ENCODE data around the gene GSE1.

The GSE1 gene

DNA sequence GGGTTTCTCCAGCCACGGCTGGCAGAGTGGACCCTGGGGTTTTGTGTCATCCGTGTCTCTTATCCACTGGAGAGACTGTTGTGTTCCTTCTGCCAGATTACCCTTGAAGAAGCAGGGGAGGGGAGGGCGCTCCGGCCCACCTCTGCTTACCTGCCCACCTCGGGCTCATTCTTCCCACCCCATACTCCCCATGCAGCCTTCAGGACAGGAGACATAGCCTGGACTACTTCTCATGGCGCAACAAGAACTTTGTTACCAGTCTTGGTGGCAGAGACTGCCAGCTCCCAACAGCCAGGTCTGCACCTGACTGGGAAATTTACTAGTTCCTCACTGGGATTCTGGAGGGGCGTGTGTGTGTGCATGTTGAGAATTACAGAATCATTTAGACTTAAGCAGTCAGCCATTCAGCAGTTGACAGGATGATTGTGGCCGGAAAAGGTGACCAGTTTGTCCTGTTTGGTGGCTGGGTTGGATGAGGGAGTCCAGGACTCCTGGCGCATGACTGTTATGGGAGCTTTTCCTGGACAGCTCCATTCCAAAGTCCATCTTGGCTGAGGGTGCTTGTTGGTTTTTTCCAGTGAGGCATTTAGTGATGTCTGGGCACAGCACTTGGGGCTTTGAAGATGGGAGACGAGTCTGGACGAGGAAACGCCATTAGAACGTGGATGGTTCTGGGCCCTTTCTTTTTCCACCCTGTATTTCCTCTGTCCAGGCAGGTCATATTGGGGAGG is 8.7 kb downstream of the GSE1 start:
- DNase-seq: no peak

DNA sequence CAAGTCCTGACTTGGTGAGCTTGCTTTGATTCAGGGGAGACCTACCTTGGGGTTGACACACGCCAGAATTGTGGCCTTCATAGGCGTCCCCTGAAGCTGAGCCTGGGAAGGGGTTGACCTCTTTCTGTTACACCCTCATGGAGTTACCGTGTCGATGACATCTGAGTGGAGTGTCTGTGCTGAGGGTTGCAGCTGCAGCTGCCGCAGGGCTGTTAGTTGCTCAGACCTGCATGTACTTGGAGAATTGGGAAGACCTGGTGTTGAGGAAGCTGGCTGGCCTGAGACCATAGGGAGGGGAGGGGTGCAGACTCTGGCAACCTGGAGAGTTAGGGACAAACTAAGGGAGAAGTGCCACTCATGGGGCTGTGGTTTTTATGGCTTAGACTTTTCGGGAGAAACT is 9.6 kb downstream of the GSE1 start:
- no peak for DNase-seq

DNA sequence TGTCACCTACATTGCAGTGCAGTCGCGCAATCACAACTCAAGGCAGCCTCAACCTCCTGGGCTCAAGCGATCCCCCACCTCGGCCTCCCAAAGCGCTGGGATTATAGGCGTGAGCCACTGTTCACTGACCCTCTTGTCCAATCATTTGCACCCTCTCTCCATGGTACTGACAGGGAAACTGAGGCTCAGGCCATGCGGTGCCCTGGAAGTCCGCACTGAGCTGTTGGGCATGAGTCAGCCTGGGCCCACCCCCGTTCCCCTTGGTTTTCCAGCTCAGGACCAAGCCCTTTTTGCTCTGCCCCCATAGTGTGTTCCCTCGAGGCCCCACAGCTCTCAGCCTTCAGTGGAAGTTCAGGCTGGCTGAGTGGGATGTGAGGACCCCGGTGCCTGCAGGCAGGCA is 10.1 kb downstream of the GSE1 start:
- no peak for DNase-seq

DNA sequence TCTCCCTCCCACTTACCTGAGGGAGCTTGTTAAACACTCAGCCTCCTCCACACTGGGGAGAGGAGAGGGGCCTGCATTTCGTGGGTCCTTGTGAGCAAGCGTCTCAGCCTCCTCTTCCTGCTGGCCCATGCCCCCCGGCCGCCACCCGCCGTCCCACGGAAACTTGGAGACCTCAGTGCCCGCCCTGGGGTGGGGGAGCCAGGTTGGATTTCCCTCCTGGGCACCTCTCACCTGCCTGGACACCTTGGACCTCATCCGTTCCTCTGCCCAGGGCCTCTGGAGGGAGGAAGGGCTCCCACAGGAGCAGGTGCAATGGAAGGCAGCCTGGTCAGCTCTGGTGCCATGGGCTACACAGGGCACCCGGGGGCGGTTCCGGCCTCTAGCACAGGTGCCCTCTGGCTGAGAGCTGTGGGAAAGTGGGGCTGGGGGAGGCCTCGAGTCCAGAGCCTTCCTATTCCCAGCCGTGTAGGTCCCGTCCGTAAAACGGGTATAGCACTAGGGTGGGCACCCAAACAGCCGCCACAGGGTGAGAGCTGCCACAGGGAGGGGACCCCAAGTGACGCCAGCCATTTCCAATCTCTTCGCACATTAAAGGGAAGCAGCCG is 11.0 kb downstream of the GSE1 start:
- DNase-seq: no peak

DNA sequence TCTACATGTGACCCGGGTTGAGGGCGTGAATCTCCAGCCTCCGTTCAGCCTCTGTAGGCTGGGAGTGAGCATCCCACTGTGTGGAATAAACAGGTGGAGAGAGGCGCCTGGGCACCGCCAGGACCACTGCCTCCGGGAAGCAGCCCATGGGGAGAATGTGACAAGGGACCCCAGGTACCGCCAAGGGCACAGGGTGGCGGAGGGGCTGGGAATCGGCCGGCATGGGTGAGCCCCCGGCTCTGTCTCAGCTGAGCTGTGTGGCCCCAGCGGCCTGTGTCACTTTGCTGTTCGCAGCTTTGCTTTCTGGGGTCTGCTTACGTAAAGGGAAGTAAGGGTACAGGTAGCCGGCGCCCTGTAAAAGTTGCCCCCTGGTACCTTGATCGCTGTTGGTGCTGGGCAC is 11.5 kb downstream of the GSE1 start:
- no peak for DNase-seq

DNA sequence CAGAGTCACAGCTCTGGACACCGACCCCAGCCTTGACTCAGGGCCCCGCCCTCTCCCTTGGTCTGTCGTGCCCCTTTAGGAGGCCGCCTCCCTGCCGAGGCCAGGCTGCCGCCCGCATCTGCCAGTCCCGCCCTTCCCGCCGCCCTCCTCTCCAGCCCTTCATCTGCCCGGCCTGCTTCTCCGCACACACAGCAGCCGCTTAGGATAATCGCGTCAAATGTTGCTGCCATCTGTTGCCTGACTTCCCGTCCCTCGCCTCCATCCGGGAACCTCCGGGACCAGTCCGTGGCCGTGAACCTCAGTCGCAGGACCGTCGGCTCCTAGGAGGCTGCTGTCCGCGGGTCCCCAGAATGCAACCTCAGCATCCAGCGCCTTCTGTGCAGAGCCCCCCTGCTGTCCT is 11.9 kb downstream of the GSE1 start:
- DNase-seq: no peak

DNA sequence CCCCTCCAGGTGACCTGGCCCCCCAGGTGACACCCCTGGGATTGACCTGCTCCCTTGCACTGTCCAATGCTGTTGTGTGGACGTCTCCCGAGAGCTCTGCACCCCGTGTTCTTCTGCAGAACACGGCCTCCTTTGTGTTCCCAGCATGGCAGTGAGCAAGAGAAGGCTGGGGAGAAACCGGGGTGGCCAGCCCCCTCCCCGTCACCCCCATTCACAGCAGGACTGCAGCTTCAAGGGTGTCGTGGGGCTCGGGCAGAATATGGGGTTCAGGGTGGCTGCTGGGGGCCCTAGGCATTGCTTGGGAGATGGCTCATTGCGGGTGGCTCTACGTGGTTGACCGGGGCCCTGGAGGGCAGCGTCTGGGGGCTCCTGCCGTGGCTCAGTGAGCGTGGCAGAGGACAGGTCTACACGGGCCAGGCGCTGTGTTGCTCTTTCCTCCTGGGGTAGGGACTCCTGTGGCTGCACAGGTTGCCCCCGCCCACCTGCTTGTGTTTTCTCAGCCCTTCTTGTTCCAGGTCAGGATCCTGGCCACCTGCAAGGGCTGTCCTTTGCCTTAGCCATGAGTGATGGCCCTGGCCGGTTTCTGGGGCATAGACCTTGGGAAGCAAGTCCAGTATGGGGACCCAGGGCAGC is 12.5 kb downstream of the GSE1 start:
- no peak for DNase-seq

DNA sequence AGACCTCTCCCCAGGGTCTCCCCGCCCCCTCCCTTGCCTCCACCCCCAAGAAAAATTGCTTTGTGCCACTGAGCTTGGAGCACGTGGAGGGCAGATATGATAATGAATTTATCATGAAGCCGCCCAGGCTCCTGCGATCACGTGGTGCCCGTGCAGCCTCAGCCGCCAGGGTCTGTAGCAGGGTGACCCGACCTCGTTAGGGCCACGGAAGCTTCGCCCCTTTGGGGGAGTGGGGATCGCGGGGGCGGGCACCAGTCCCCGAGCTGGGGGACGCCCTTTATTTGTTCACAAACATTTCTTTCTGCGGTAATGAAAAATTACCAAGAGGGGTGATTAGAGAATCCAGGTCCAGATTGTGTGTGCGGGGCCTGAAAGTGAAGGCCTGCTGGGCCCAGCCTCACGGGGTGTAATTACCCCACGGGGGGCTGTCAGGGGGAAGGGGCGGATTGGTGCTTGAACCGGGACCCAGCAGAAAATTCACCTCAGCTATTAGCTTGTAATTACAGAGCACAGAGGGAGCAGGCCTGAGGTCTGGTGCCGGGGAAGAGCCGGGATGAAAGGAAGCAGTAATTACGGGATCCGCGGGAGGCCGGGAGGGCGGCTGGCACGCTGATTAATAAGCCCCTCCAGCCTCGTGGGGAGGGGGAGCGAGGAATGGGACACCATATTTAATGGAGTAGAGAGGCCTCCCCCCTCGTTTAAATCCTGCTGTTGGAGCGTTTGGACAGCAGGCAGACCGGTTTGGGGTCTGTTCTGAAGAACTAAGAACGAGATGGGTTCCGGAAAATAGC is 13.3 kb downstream of the GSE1 start:
- DNase-seq: no peak

DNA sequence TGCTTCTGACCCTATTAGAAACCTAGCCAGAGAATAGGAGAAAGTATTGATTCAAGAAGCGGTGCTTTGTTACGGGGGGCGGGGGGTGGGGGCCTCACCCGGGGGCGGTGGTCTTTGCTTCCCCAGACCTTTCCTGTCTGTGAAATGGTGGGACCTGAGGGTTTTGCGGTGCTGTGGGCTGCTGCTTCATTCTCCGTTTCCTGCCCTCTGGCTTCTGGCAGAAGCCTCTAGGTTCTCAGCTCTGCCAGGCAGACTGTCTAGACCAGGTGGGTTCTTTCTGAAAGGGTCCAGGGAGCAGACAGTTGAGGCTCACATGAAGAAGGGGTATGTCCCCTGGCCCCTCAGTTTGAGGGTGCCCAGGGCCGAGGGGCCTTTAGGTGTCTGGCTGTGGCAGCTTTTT is 14.0 kb downstream of the GSE1 start:
- DNase-seq: no peak

DNA sequence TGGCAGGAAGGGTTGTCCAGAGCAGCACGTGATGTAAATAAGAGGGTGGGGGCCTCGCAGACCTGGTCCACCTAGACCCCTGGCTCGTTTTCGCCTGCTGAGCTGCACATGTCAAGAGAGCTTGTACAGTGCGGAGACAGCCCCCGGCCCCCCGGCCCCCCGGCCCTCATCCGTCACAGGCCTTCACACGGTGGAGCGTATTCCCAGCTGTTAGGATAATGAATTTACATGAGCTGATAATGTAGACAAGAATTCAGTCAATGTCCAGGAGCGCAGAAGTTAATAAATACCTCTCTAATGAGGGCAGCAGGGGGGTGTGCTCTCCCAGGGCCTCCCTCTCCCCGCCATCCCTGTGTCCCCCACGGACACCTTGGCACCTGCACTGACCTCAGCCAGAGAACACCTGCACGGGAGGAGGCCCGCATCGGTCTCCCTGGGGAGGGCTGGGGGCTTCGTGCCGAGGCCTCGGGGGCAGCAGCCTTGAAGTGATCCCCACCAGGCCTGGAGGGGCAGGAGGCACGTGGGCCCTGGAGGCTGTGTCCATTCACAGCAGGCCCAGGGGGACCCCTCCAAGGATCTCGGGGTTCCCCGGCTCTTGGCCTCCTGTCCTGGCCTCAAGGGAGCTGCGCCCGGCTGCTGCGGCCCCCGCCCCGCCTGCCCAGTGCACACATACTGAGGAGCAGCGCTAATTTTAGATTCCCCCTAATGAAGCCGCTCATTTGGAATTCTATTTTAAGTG is 14.6 kb downstream of the GSE1 start:
- no peak for DNase-seq

DNA sequence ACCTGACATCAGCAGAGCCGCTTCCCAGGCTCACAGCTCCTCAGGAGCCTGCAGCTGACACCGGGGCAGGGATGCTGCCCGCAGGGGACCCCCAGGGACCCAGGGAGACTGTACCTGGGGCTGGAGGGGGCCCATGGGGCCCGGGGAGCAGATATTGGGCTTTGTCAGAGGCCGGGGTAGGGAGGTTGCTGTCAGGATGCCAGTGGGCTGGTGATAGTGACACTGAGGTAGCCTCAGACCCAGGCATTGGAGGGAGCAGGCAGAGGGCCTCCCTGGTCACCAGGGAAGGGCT is 15.1 kb downstream of the GSE1 start:
- DNase-seq: no peak

DNA sequence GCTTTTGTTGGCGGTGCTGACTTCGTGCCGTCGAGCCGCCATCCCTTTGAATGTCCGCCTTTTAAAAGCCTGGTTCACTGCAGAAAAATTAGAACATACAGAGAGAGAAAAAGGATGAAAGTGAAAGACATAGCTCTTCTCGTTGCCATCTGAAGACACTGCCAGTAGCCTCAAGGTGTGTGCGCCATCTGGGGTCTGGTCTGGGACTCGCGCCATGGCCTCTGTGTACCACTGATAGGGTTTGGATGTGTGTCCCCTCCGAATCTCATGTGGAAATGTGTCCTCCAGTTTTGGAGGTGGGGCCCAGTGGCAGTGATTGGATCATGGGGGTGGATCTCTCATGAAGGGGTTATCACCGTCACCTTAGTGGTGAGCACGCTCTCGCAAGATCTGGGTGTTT is 15.5 kb downstream of the GSE1 start:
- no peak for DNase-seq

DNA sequence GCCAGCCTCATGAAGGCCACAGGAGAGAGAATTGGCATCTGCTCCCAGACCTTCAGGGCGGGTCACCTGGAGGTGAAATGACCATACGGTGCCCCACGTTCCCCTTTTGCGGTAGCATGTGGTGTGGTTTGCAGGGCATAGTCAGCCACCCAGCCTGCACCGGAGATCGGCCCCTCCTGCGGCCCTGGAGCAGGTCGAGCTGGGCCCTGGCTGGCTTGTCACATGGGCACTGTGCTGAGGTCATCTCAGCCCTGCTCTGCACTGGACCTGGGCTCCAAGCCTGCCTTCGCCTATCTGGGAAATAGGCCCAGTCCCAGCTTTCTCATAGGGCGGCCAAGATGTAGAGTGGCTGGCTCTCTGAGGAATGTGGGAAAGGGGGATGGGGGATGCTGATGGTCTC is 16.2 kb downstream of the GSE1 start:
- DNase-seq: no peak

DNA sequence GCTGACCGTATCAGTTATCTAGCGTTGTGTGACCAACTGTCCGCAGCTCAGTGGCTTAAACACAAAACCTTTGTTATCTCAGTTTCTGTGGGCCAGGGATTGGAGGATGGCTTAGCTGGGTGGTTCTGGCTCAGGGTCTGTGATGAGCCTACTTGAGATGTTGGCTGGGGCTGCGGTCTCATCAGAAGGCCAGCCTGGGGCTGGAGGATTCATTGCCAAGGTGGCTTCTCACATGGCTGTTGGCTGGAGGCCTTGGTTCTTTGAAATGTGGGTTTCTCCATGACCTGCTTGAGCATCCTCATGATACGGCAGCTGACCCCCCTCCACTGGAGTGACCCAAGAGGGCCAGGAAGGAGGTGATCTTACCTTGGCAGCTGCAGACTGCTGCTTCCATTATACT is 16.7 kb downstream of the GSE1 start:
- DNase-seq: no peak

DNA sequence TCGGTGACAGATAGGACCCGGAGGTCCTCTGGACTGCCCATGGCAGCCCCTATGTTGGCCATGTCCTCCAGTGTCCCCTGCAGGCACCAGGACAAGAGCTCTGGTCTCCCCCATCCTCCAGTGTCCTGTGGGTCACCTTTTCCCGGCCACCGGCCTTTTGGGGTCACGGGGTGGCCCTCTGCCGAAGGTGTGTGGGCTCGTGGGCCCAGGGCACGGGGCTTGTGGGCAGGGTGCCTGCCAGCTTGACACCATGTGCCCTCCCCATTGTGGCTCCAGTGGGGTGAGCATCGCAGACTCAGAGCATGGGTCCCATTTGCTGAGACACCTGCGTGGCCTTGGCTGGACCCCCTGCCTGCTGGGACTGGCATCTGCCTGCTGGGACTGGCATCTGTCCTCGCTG is 18.1 kb downstream of the GSE1 start:
- DNase-seq: no peak

DNA sequence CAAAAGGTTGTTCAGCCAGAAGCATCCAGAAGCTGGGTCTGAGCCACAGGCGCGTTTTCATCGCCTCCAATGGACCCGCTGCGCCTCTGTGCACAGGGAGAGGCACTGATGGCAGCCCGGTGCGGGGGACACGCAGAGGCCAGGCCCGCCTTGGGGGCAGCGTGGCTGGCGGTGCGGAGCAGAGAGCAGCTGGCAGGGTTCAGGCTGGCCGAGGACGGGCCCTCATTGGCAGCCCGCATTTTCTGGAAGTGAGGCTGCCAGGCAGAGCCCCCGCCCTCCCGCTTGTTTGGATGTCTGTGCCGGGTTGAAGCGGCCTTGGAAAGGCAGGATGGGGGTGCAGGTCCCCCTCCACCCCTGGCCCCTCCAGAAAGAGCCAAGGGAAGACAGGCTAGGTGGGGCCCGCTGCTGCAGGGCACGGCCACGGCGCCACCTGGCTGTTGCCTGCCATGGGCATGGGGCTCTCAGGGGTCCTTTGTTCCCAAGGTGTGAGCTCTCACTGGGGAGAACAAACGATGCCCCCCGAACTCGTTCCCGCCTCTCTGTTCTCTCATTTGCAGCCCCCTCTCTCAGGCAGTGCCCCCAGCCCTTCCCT is 18.8 kb downstream of the GSE1 start:
- no peak for DNase-seq

DNA sequence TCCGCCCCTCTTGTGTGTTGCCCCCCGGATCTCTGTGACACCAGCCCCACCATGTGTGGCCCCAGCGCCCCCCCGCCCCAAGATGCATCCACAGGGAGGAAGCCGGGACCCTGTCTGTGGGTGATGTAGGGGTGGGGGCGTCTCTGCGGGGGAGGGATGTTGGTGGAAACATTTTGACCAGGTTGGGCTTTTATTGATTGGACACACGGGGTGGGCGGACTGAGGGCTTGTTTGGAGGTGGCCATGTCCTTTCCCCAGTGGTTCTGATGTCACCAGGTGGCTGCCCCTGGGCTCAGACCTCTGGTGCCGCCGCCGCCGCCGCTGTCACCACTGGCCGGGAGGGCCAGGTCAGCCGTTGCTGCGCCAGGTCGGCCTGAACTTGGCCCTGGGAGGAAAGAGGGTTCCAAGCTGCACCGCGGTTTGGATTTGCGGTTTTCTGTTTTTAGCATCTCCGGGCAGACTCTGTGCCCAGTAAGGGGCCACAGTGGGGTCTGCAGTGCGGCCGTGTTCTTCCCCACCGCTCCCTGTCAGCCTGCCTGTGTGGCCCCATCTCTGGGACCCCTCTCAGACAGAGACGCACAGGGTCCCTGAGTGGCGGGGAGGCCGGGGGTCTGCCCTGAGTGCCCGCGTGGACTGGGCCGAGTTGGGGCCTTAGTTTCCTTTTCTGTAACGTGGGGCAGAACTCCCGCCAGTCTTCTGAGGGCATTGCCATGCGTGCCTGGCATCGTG is 19.8 kb downstream of the GSE1 start:
- no peak for DNase-seq

DNA sequence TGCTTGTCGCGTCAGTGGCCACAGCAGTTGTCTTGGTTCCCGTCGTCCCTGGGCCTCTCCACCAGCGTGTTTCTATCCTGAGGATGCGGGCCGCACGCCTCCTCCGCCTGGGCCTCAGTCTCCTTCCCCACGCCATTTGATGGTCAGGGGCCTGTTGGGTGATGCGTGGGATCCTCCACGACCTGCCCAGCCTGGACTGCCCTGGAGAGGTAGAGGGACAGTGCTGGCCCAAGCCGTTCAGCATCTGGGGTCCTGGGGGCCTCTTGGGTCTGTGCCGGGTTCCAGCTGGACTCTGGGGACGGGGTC is 20.3 kb downstream of the GSE1 start:
- no peak for DNase-seq

DNA sequence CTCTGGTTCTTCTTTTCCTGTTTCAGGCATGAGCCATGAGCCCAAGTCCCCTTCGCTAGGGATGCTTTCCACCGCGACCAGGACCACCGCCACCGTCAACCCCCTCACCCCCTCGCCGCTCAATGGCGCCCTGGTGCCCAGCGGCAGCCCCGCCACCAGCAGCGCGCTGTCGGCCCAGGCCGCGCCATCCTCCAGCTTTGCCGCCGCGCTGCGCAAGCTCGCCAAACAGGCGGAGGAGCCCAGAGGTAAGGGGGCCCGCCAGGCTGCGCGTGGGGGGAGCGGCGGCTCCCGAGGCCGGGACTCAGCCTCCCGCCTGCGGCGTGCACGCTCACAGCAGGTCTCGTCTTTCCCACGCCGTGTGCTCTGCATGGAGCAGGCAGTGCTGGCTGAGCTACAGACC is 20.8 kb downstream of the GSE1 start:
- DNase-seq: no peak

DNA sequence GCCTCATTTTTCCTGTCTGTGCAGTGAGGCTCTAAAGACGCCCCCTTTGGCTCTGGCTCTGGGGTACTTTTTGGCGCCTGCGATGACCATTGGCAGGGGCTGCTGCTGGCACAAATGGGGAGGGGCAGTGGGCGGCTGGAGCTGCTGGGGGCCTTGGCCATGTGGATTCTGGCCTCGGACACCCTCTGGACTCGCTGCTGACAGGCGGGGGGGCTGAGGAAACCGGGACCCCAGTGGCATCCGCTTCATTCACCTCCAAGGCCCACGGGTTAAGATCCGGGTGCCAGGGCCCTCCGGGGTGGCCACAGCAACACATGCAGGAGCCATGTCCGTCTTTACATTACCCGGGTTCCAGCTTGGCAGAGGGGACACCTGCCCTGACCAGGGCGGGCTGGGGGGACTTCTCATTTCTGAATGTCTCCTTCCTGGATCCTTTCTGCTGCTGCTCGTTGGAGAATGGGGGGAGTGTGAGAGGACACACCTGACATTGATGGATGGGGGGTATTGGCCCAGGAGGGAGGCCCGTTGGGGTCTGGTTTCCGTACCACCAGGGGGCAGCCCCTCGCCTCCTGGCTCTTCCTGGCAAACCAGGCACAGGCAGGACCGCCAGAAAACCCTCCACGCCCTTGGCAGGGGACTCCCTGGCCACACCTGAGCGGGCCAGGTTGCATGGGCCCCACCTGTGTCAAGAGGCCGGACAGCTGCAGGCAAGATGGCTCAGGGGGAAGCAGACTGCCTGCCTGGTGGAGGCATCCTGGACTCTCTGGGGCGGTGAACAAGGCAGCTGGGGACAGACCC is 21.8 kb downstream of the GSE1 start:
- DNase-seq: no peak

DNA sequence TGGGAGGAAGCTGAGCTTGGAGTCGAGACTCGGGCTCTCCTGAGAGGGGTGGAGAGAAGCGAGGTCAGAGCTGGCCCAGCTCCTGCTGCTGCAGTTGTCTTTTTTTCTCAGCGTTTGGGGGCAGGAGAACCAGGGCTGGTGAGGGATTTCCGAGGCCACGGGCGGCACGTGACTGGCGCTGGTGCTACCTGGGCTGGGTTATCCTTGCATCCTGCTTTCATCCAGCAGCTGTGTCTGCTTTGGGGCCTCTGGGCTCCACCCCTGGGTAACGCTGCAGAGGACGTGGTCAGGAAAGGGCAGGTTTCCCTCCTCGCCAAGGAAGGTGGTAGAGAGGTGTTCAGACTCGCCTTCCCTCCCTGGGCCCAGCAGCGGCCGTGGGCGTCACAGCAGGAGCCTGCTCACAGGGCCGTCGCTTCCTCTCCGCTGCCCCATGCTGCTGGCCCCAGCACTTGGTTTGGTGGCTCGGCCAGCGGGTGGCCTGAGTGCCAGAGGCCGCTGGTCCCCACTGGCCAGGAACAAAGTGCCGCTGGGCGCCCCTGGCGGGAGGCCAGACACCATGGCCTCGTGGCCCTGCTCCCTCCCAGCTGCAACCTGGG is 22.5 kb downstream of the GSE1 start:
- DNase-seq: no peak

Measured in GOT3 (cell line).